Cardiac fibroblast (primary cell): ENCODE measurements around the gene TPSD1.
A peak's percentile ranks its signal among the peaks of the same experiment; 100 is the strongest.

Experiments
- DNase-seq, 2 donors: peaks; one replicate each; pipeline versions ENCODE4 v3.0.0 to v3.0.0-alpha.2; 2010; ENCODE audit warnings: low read depth in 2 of 2
- H3K4me3 ChIP-seq, 2 donors: replicated peaks in 1 of 2; 1 replicate in 1 of 2; 2 replicates in 1 of 2; pipeline ENCODE4 v1.5.1; 2011; ENCODE audit warnings: low read depth in 2 of 2, low read length in 2 of 2, mild to moderate bottlenecking in 2 of 2, moderate library complexity in 1 of 2
- CTCF ChIP-seq: IDR thresholded peaks from one replicate; pipeline ENCODE4 v1.5.1; 2011; ENCODE audit warnings: low read depth, mild to moderate bottlenecking, low read length, inconsistent platforms

TPSD1 gene

GRCh38 chr16:1300664-1301476, 45.0 kb downstream of the TPSD1 start:
- TF ChIP-seq CTCF: peak; percentile 92
- peak; percentile 50 to 59 for DNase-seq
- H3K4me3 ChIP-seq: no peak overlapping the region

GRCh38 chr16:1301562-1301961, 45.7 kb downstream of the TPSD1 start:
- DNase-seq: no peak
- TF ChIP-seq CTCF: no peak
- no peak overlapping the region for H3K4me3 ChIP-seq

GRCh38 chr16:1305823-1306222, 50.0 kb downstream of the TPSD1 start:
- no peak for DNase-seq
- TF ChIP-seq CTCF: no peak
- H3K4me3 ChIP-seq: no peak overlapping the region

GRCh38 chr16:1306334-1306733, 50.5 kb downstream of the TPSD1 start:
- TF ChIP-seq CTCF: no peak
- no peak overlapping the region for H3K4me3 ChIP-seq
- no peak for DNase-seq

GRCh38 chr16:1308036-1308976, 52.4 kb downstream of the TPSD1 start:
- H3K4me3 ChIP-seq: peak overlapping the region; percentile 55 to 74
- peak in 1 of 2 donors; percentile 53 for DNase-seq

More at GRCh38 chr16:1308036-1308976, 52.4 kb downstream of the TPSD1 start:
- TF ChIP-seq CTCF: no peak
